Stimulated activated CD8-positive, alpha-beta memory T cell treated with anti-CD3 and anti-CD28 coated beads, Interleukin-7, amount 100 ng/mL, for 48 hours (primary cell): ENCODE data around the gene PACSIN2.
"Not testable (repeated sequence)": the region's sequence is repeated elsewhere in the genome, so short reads cannot be mapped to it uniquely, and the experiment has no call there.

Experiments
- DNase-seq, 2 donors: peaks; one replicate each; pipeline ENCODE4 v3.0.0-alpha.2; 2020; ENCODE audit warnings: low read depth in 1 of 2; ENCODE audit errors: extremely low read depth in 1 of 2

PACSIN2 gene

GRCh38 chr22:42929838-42930155 lies 85.2 kb downstream of the PACSIN2 start:
- DNase-seq, result no peak

GRCh38 chr22:42928969-42929837 lies 85.7 kb downstream of the PACSIN2 start:
- no peak for DNase-seq

- no peak for DNase-seq
These were observed 87.0 kb downstream of the PACSIN2 start for GRCh38 chr22:42927966-42928365.

GRCh38 chr22:42926768-42927167 lies 88.2 kb downstream of the PACSIN2 start:
- no peak for DNase-seq

- no peak for DNase-seq
These were observed 88.8 kb downstream of the PACSIN2 start for GRCh38 chr22:42926104-42926503.

GRCh38 chr22:42925598-42925997 lies 89.4 kb downstream of the PACSIN2 start:
- no peak for DNase-seq

GRCh38 chr22:42925031-42925430 lies 89.9 kb downstream of the PACSIN2 start:
- DNase-seq, result not testable (repeated sequence)

- DNase-seq, result no peak
These were observed 90.5 kb downstream of the PACSIN2 start for GRCh38 chr22:42924436-42924835.

GRCh38 chr22:42922374-42923191 lies 92.4 kb downstream of the PACSIN2 start:
- DNase-seq, result no peak

- no peak for DNase-seq
These were observed 94.7 kb downstream of the PACSIN2 start for GRCh38 chr22:42920101-42920820.

GRCh38 chr22:42919199-42919598 lies 95.8 kb downstream of the PACSIN2 start:
- DNase-seq, result no peak

- DNase-seq, result no peak
These were observed 96.4 kb downstream of the PACSIN2 start for GRCh38 chr22:42918500-42918899.

GRCh38 chr22:42917358-42917757 lies 97.6 kb downstream of the PACSIN2 start:
- not testable (repeated sequence) for DNase-seq

GRCh38 chr22:42915980-42916765 lies 98.8 kb downstream of the PACSIN2 start:
- DNase-seq, result no peak

- DNase-seq, result no peak
These were observed 100.4 kb downstream of the PACSIN2 start for GRCh38 chr22:42914511-42915076.

GRCh38 chr22:42913874-42914510 lies 101.0 kb downstream of the PACSIN2 start:
- no peak for DNase-seq

- DNase-seq, result no peak
These were observed 102.9 kb downstream of the PACSIN2 start for GRCh38 chr22:42912059-42912458.

- DNase-seq, result no peak
These were observed 104.6 kb downstream of the PACSIN2 start for GRCh38 chr22:42910221-42910942.
